GM12878 (cell line): ENCODE data around the gene TADA2A. TPM values are rescaled to one million over a fixed set of nuclear protein-coding genes. Genes with fewer than 3 reads are reported as not detected.

Experiments
- ATAC-seq: fragments of 200-7000 bp; cut with Tn5 transposase; 3 replicates; pipeline ENCODE4 v1.9.1; 2020; ENCODE audit warnings: mild to moderate bottlenecking, moderate library complexity
- BruUV-seq: library from RNA; stranded (reverse); fragments of 400-500 nt; replicated peaks from 2 replicates; lab custom pipeline; 2021; lab: Mats Ljungman, UMichigan
- CTCF ChIA-PET: fragments of 300-600 bp; sonication (Branson Sonifier 250); formaldehyde crosslinking; extraction: SDS; loops from one replicate; lab custom pipeline; 2021; ENCODE audit warnings: inconsistent platforms; lab: Yijun Ruan, JAX
- POLR2A ChIA-PET: fragments of 350-600 bp; formaldehyde crosslinking; extraction: SDS; loops from one replicate; lab custom pipeline; 2021; ENCODE audit warnings: inconsistent platforms; lab: Charles Lee
- RAD21 ChIA-PET: fragments of 300-600 bp; sonication (Branson Sonifier 250); formaldehyde crosslinking; loops from one replicate; lab custom pipeline; 2023; ENCODE audit warnings: antibody characterized with exemption; ENCODE audit not compliant: unreplicated experiment; lab: Charles Lee
- SMC1A ChIA-PET: fragments of 300-600 bp; sonication (Branson Sonifier 250); formaldehyde crosslinking; loops from one replicate; lab custom pipeline; 2023; ENCODE audit not compliant: unreplicated experiment, uncharacterized antibody; lab: Charles Lee
- DNase-seq: peaks from one replicate; pipeline ENCODE4 v3.0.0-alpha.2; 2011; ENCODE audit warnings: low read depth, low spot score
- FAIRE-seq: peaks from 3 replicates; lab custom pipeline; 2011; peaks lifted over from hg19 to GRCh38; lab: Jason Lieb, UNC
- H2AFZ ChIP-seq: 2 replicates; pipeline ENCODE4 v1.6.0; 2011; ENCODE audit warnings: low read depth, low read length, control low read depth; ENCODE audit not compliant: control insufficient read depth
- H3K27ac ChIP-seq: 2 replicates; pipeline ENCODE4 v1.5.1; 2011; ENCODE audit warnings: control low read depth; ENCODE audit not compliant: control insufficient read depth, insufficient read depth
- H3K27me3 ChIP-seq, 2 experiments: replicated peaks in 1 of 2; 2 replicates each; pipeline versions ENCODE4 v1.6.0 to v1.6.1; 2011; ENCODE audit warnings: low read length in 1 of 2; ENCODE audit not compliant: control insufficient read depth in 2 of 2, insufficient read depth in 2 of 2
- H3K36me3 ChIP-seq, 2 experiments: 2 replicates each; pipeline ENCODE4 v1.5.1; 2011; ENCODE audit warnings: low read length in 1 of 2; ENCODE audit not compliant: control insufficient read depth in 2 of 2, insufficient read depth in 2 of 2
- H3K4me1 ChIP-seq: 2 replicates; pipeline ENCODE4 v1.6.1; 2011; ENCODE audit warnings: mild to moderate bottlenecking, low read length, moderate library complexity, mixed read lengths; ENCODE audit not compliant: control insufficient read depth, insufficient read depth
- H3K4me2 ChIP-seq: 2 replicates; pipeline ENCODE4 v1.6.0; 2011; ENCODE audit warnings: control low read depth; ENCODE audit not compliant: control insufficient read depth, insufficient read depth
- H3K4me3 ChIP-seq: fragments of 200-600 bp; sonication (generic); 2 replicates; pipeline ENCODE4 v1.5.1; 2016
- H3K79me2 ChIP-seq: 2 replicates; pipeline ENCODE4 v1.6.0; 2011; ENCODE audit warnings: low read length; ENCODE audit not compliant: control insufficient read depth, insufficient read depth
- H3K9ac ChIP-seq: 2 replicates; pipeline ENCODE4 v1.8.0; 2011; ENCODE audit warnings: low read length, control low read depth, mixed read lengths; ENCODE audit not compliant: control insufficient read depth, insufficient read depth
- H3K9me3 ChIP-seq: replicated peaks from 3 replicates; pipeline ENCODE4 v1.5.1; 2011; ENCODE audit warnings: mild to moderate bottlenecking, low read length; ENCODE audit not compliant: control insufficient read depth, insufficient read depth
- H4K20me1 ChIP-seq: 2 replicates; pipeline ENCODE4 v1.6.0; 2011; ENCODE audit not compliant: control insufficient read depth, insufficient read depth
- CHD2 ChIP-seq: IDR thresholded peaks from 2 replicates; pipeline ENCODE4 v1.6.1; 2011; ENCODE audit warnings: low read depth, low read length, improper control_type of control experiment, borderline replicate concordance
- CHD4 ChIP-seq: fragments of 200-600 bp; sonication (generic); IDR thresholded peaks from 2 replicates; pipeline ENCODE4 v1.6.1; 2016; ENCODE audit warnings: mild to moderate bottlenecking
- ESRRA ChIP-seq: IDR thresholded peaks from 2 replicates; pipeline ENCODE4 v1.6.1; 2012; ENCODE audit warnings: mild to moderate bottlenecking, low read length, improper control_type of control experiment
- ETV6 ChIP-seq, 2 experiments: fragments of 450-650 bp in 1 of 2; IDR thresholded peaks in 1 of 2; conservative IDR thresholded peaks in 1 of 2; 2 replicates each; pipeline ENCODE4 v1.6.1; 2014; ENCODE audit warnings: antibody characterized with exemption in 1 of 2, borderline replicate concordance in 1 of 2, low read depth in 1 of 2, mild to moderate bottlenecking in 1 of 2, moderate library complexity in 1 of 2
- HCFC1 ChIP-seq: fragments of 150-350 bp; IDR thresholded peaks from 2 replicates; pipeline ENCODE4 v1.6.1; 2014; ENCODE audit warnings: low read length
- HDGF ChIP-seq: fragments of 450-650 bp; IDR thresholded peaks from 2 replicates; pipeline ENCODE4 v1.6.1; 2016; ENCODE audit warnings: antibody characterized with exemption
- JUNB ChIP-seq: IDR thresholded peaks from 2 replicates; pipeline ENCODE4 v1.6.1; 2016; ENCODE audit warnings: antibody characterized with exemption, mild to moderate bottlenecking
- KLF5 ChIP-seq: fragments of 450-650 bp; IDR thresholded peaks from 2 replicates; pipeline ENCODE4 v1.6.1; 2014; ENCODE audit warnings: mild to moderate bottlenecking; ENCODE audit not compliant: partially characterized antibody
- MXI1 ChIP-seq: fragments of 150-350 bp; IDR thresholded peaks from 2 replicates; pipeline ENCODE4 v1.6.1; 2011; ENCODE audit warnings: low read depth, mild to moderate bottlenecking, inconsistent platforms, low read length, improper control_type of control experiment
- MYB ChIP-seq: fragments of 150-350 bp; IDR thresholded peaks from 2 replicates; pipeline ENCODE4 v1.6.1; 2014; ENCODE audit warnings: mild to moderate bottlenecking, low read depth, low read length, borderline replicate concordance
- NR2C2 ChIP-seq: IDR thresholded peaks from 2 replicates; pipeline ENCODE4 v1.6.1; 2011; ENCODE audit warnings: borderline replicate concordance, low read depth; ENCODE audit not compliant: control insufficient read depth, insufficient read length
- POLR2A ChIP-seq: IDR thresholded peaks from 2 replicates; pipeline ENCODE4 v1.6.1; 2011; ENCODE audit warnings: low read depth, mild to moderate bottlenecking, low read length
- SUZ12 ChIP-seq: fragments of 200-600 bp; sonication (generic); IDR thresholded peaks from one replicate; pipeline ENCODE4 v1.6.1; 2018; ENCODE audit warnings: antibody characterized with exemption, mild to moderate bottlenecking; ENCODE audit not compliant: unreplicated experiment
- TCF3 ChIP-seq: IDR thresholded peaks from 2 replicates; pipeline ENCODE4 v1.6.1; 2012; ENCODE audit warnings: low read depth, mild to moderate bottlenecking, low read length, borderline replicate concordance; ENCODE audit not compliant: insufficient read depth
- TCF7 ChIP-seq: IDR thresholded peaks from 2 replicates; pipeline ENCODE4 v1.6.1; 2014; ENCODE audit warnings: antibody characterized with exemption, borderline replicate concordance
- WGBS: methylation state at CpG from one replicate; pipeline ENCODE4 v1.1.6; 2016; ENCODE audit warnings: low lambda C conversion rate; ENCODE audit not compliant: insufficient replicate concordance, insufficient coverage; ENCODE audit errors: missing lambda C conversion rate; 5-methylcytosine and 5-hydroxymethylcytosine counted together
- in situ Hi-C: fragments of 300-500 bp; cut with MboI; formaldehyde crosslinking; loops from 9 replicates; pipeline ENCODE4 v1.14.3; 2018; ENCODE audit warnings: mixed read lengths
- intact Hi-C: fragments of 100-400 bp; cut with micrococcal nuclease; formaldehyde crosslinking; loops from one replicate; pipeline ENCODE4 v1.14.2; 2022; ENCODE audit not compliant: unreplicated experiment
- polyA plus RNA-seq, 11 experiments: library from polyadenylated mRNA; depleted of rRNA in 4 of 11; unstranded in 6 of 11; stranded (reverse) in 5 of 11; fragments of >200 nt; fragmentation: Nextera tagmentation in 4 of 11; fragmentation: Illumina TruSeq in 1 of 11; extraction: Ambion mirVana in 4 of 11; extraction: Trizol in 1 of 11; gene quantifications; 1 replicate in 1 of 11; 2 replicates in 10 of 11; pipeline versions ENCODE4 v1.2.1 to v1.2.3, GENCODE V29; 2011 to 2016; ENCODE audit warnings: inconsistent platforms in 2 of 11, missing spikeins in 2 of 11, low read depth in 1 of 11
- total RNA-seq, 4 experiments: library from RNA; depleted of rRNA in 3 of 4; stranded (reverse); fragments of >200 nt in 3 of 4; fragmentation: Illumina TruSeq in 1 of 4; extraction: Trizol in 1 of 4; gene quantifications; 2 replicates each; pipeline versions ENCODE4 v1.2.1 to v1.2.3, GENCODE V29; 2013 to 2021
- TF ChIP-seq, protein P1 (sequence below): fragments of 450-650 bp; formaldehyde crosslinking; IDR thresholded peaks from 2 replicates; pipeline ENCODE4 v1.4.0; 2022; ENCODE audit warnings: mild to moderate bottlenecking, moderate library complexity
- TF ChIP-seq, protein P2 (sequence below): IDR thresholded peaks from 2 replicates; pipeline ENCODE4 v1.6.1; 2012; ENCODE audit warnings: low read length, inconsistent platforms
- TF ChIP-seq, protein P3 (sequence below): fragments of 450-650 bp; IDR thresholded peaks from 2 replicates; pipeline ENCODE4 v1.6.1; 2017; ENCODE audit warnings: mild to moderate bottlenecking

The TADA2A gene
- total and polyA plus RNA-seq, 10 of the 15 experiments (the other 5 are each of a cell fraction or from before 2014, with no cell fraction given): 19.6 to 43.8 (median 34.1) TPM

DNA sequence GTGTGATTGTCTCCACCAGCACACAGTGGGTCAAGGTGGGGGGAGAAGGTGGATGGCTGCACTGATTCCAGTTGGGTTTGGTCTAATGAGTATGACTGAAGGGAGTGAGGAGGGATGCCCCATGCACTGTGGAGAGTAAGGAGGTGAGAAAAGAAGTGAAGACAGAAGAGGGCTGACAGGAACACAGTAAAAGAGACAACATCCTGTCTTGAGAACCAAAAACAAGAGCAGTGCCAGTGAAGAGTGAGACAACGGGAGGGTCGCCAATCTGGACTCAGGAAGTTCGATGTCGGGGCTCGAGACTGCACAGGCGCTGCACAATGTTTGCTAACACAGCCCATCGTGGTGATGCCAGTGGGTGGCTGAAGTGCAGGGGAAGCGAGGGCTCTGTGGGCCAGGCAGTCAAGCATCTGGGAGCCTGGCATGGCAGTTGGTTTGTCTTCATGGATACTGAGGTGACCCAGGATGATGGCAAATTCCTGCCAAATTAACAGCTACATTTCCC lies 117.1 kb downstream of the TADA2A start:
- intact Hi-C loops: loop anchor here (10.0 kb wide), 1 partner anchor 181 kb away; no protein-coding TSS in a partner anchor
- ChIA-PET RAD21 (no interaction called here), POLR2A (no interaction called here), SMC1A (interaction anchor here (1.3 kb wide), 1 partner anchor 292 kb away, joined by 3 read pairs; no protein-coding TSS in a partner anchor), CTCF (interaction anchor here (1.1 kb wide), 1 partner anchor 31 kb away, joined by 3 read pairs; no protein-coding TSS in a partner anchor)
- H3K4me3 ChIP-seq: no peak overlapping the region
- no peak overlapping the region for H2AFZ ChIP-seq
- no peak overlapping the region for H3K27ac ChIP-seq
- 97% methylated on average over 8 of the region's 8 CpGs for WGBS
- FAIRE-seq (no peak), DNase-seq (no peak), ATAC-seq (no peak)
- no peaks in the 10 kb centered on the region for H3K9me3 ChIP-seq
- H3K4me2 ChIP-seq: no peak overlapping the region
- no peak overlapping the region for H3K9ac ChIP-seq
- H3K27me3 ChIP-seq: no peaks in the 10 kb centered on the region
- no peaks in the 10 kb centered on the region for H3K4me1 ChIP-seq
- peaks cover 6 to 19% of the 10 kb centered on the region in 2 experiments for H3K36me3 ChIP-seq
- H3K79me2 ChIP-seq: no peaks in the 10 kb centered on the region
- no TSS peak for BruUV-seq
- no peak for TF ChIP-seq CHD2
- no peak for TF ChIP-seq MXI1
- TF ChIP-seq TCF7: no peak
- TF ChIP-seq ESRRA: no peak
- TF ChIP-seq NR2C2: no peak
- TF ChIP-seq, protein P1, sequence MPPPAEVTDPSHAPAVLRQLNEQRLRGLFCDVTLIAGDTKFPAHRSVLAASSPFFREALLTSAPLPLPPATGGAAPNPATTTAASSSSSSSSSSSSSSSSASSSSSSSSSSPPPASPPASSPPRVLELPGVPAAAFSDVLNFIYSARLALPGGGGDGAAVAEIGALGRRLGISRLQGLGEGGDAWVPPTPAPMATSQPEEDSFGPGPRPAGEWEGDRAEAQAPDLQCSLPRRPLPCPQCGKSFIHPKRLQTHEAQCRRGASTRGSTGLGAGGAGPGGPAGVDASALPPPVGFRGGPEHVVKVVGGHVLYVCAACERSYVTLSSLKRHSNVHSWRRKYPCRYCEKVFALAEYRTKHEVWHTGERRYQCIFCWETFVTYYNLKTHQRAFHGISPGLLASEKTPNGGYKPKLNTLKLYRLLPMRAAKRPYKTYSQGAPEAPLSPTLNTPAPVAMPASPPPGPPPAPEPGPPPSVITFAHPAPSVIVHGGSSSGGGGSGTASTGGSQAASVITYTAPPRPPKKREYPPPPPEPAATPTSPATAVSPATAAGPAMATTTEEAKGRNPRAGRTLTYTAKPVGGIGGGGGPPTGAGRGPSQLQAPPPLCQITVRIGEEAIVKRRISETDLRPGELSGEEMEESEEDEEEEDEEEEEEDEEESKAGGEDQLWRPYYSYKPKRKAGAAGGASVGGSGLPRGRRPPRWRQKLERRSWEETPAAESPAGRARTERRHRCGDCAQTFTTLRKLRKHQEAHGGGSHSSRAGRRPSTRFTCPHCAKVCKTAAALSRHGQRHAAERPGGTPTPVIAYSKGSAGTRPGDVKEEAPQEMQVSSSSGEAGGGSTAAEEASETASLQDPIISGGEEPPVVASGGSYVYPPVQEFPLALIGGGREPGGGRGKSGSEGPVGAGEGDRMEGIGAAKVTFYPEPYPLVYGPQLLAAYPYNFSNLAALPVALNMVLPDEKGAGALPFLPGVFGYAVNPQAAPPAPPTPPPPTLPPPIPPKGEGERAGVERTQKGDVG (CRISPR knock-in tag): no peak
- TF ChIP-seq CHD4: no peak
- TF ChIP-seq KLF5: no peak
- no peak for TF ChIP-seq MYB
- TF ChIP-seq JUNB: no peak
- TF ChIP-seq HDGF: no peak
- no peak for TF ChIP-seq TCF3
- no peak for TF ChIP-seq SUZ12
- no peak for TF ChIP-seq POLR2A
- TF ChIP-seq HCFC1: no peak
- TF ChIP-seq, protein P2, sequence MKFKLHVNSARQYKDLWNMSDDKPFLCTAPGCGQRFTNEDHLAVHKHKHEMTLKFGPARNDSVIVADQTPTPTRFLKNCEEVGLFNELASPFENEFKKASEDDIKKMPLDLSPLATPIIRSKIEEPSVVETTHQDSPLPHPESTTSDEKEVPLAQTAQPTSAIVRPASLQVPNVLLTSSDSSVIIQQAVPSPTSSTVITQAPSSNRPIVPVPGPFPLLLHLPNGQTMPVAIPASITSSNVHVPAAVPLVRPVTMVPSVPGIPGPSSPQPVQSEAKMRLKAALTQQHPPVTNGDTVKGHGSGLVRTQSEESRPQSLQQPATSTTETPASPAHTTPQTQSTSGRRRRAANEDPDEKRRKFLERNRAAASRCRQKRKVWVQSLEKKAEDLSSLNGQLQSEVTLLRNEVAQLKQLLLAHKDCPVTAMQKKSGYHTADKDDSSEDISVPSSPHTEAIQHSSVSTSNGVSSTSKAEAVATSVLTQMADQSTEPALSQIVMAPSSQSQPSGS: no peak
- TF ChIP-seq, protein P3, sequence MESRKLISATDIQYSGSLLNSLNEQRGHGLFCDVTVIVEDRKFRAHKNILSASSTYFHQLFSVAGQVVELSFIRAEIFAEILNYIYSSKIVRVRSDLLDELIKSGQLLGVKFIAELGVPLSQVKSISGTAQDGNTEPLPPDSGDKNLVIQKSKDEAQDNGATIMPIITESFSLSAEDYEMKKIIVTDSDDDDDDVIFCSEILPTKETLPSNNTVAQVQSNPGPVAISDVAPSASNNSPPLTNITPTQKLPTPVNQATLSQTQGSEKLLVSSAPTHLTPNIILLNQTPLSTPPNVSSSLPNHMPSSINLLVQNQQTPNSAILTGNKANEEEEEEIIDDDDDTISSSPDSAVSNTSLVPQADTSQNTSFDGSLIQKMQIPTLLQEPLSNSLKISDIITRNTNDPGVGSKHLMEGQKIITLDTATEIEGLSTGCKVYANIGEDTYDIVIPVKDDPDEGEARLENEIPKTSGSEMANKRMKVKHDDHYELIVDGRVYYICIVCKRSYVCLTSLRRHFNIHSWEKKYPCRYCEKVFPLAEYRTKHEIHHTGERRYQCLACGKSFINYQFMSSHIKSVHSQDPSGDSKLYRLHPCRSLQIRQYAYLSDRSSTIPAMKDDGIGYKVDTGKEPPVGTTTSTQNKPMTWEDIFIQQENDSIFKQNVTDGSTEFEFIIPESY: no peak
- TF ChIP-seq ETV6 (conservative IDR thresholded peaks at IDR 0.05 in 1 of 2, IDR thresholded peaks at IDR 0.05 in 1 of 2; ENCODE audit: borderline replicate concordance in 1 of 2, low read depth in 1 of 2): no peak
- TF ChIP-seq, all 136 proteins: peak for 0
- no peaks in the 10 kb centered on the region for H4K20me1 ChIP-seq
- in situ Hi-C loops: loop anchor here (5.0 to 25.0 kb wide), 2 partner anchors 269 to 864 kb away; no protein-coding TSS in a partner anchor
